SW 1271 (cell line): ENCODE measurements around the gene OSBPL7.

ENCODE experiments used
- DNase-seq, 2 experiments: peaks; one replicate each; lab custom pipeline; 2025; lab: John Stamatoyannopoulos, UW

OSBPL7 gene

GRCh38 chr17:47823519-47823918 is 1.9 kb upstream of the OSBPL7 start:
- no peak for DNase-seq

GRCh38 chr17:47822785-47823184 is 1.2 kb upstream of the OSBPL7 start:
- DNase-seq, result no peak

GRCh38 chr17:47821031-47821423 is 567 bp downstream of the OSBPL7 start:
- DNase-seq, result no peak

GRCh38 chr17:47820033-47820789 is 1.4 kb downstream of the OSBPL7 start:
- DNase-seq, result no peak

GRCh38 chr17:47819475-47819874 is 2.1 kb downstream of the OSBPL7 start:
- DNase-seq, result no peak

GRCh38 chr17:47818002-47818695 is 3.4 kb downstream of the OSBPL7 start:
- DNase-seq, result no peak

GRCh38 chr17:47816947-47817346 is 4.6 kb downstream of the OSBPL7 start:
- DNase-seq, result no peak

- DNase-seq, result no peak
Measured at GRCh38 chr17:47816111-47816735, 5.4 kb downstream of the OSBPL7 start.

GRCh38 chr17:47815106-47815918 is 6.3 kb downstream of the OSBPL7 start:
- DNase-seq, result no peak

GRCh38 chr17:47813512-47814031 is 8.0 kb downstream of the OSBPL7 start:
- no peak for DNase-seq

GRCh38 chr17:47813077-47813476 is 8.5 kb downstream of the OSBPL7 start:
- no peak for DNase-seq

- no peak for DNase-seq
Measured at GRCh38 chr17:47812146-47812920, 9.3 kb downstream of the OSBPL7 start.

- no peak for DNase-seq
Measured at GRCh38 chr17:47811709-47812108, 9.9 kb downstream of the OSBPL7 start.

- no peak for DNase-seq
Measured at GRCh38 chr17:47810901-47811635, 10.5 kb downstream of the OSBPL7 start.

GRCh38 chr17:47810200-47810821 is 11.3 kb downstream of the OSBPL7 start:
- DNase-seq, result peak; percentile 52 to 81

- no peak for DNase-seq
Measured at GRCh38 chr17:47808830-47809480, 12.6 kb downstream of the OSBPL7 start.

- DNase-seq, result no peak
Measured at GRCh38 chr17:47808036-47808829, 13.4 kb downstream of the OSBPL7 start.

- no peak for DNase-seq
Measured at GRCh38 chr17:47807421-47807820, 14.2 kb downstream of the OSBPL7 start.

GRCh38 chr17:47806913-47807255 is 14.7 kb downstream of the OSBPL7 start:
- no peak for DNase-seq
